NCI-H345 treated with DMSO at 0.1 percent for 48 hours (cell line): ENCODE results near the gene ZNF143.
"Not testable (repeated sequence)": the region's sequence is repeated elsewhere in the genome, so short reads cannot be mapped to it uniquely, and the experiment has no call there.

Experiments
- DNase-seq: peaks from one replicate; lab custom pipeline; 2025; ENCODE audit not compliant: unreplicated experiment; lab: John Stamatoyannopoulos, UW

Gene ZNF143

DNA sequence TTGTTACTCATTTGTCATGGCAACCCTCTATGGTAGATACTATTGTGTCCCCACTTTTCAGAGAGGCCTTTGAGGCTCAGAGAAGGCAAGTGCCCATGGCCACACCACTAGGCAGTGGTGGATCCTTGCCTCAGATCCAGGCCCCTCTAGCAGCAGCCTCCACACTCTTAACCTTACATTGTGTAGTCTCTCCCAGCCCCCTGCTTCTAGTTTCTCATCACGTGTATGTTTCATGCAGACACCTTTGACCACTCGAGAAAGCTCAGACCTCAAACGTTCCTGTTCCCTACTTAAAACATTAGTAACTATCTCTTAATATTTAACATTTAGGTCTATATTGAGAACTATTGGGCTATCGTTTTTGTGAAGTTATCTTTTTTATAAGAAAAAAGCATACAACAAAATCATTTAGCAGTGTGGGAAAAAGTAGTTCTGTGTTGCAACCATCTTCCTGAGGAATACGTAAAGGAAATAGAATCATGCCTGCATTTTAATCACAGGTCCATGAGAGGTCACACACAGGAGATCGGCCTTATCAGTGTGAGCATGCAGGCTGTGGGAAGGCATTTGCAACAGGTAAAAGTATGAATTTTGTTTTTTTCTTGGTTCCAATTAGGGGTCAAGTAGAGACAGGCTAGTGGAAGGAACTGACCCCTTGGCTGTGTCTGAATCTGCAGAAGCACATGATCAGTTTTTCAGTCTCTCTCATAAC is 35.1 kb downstream of the ZNF143 start:
- DNase-seq = no peak

DNA sequence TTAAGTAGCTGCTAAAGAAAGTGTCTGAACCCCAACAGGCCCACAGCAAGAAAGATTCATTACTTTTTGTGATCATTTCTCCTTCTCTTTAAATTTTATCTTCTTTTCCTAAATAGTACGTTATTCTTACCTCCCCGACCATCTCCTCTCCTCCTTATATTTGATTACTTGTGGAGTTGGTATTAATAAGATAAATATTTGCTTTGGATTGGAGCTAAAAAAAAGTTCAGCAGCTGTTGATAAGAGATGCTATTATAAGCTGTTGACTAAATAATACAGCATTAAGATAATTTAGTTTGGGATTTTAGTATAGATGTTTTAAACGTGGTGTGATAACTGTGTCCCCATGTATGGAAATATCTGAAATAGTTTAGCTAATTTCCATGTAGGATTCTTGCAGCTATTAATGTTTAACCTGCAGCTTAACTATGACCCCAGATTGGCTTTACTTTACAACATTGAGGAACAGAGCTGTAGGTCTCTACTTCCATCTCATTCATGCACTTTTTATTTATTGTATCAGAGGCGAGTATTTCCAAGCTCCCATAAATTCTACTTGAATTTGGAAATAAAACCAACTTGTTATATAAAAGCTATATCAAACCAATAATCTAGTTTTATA is 37.8 kb downstream of the ZNF143 start:
- DNase-seq = no peak

DNA sequence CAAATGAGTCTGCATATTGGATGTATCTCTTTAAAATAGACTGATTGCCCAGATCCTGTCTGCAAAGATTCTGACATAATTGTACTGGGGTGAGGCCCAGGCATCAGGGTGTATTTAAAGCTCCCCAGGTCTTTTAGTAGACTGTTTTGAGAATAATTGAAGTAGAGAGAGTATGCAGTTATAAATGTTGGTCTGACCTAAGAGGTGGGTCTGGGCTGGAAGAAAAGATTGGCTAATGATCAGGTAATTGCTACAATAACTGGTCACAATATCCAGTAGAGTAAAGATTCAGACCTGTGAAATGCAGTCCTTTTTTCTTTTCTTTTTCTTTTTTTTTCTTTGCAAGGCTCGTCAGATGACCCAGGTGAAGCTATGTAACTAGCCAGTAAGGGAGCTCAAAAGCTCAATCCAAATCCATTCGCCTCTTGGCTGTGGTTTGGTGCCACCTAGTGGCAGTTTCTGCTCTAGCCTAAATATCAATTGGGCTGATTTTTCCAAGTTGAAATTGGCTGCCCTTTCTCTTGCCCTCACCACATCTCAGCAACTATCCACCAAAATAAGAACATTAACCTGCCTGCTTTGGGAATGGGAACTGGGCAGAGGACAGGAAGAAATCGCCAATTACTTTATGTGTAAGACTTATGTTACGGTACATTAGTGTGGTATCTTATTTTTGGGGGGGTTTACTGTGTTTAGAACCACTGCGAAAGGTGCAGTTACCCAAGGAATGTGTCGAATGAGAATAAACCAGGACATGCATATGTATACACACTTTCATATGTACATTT is 45.9 kb downstream of the ZNF143 start:
- peak; percentile 46 for DNase-seq

DNA sequence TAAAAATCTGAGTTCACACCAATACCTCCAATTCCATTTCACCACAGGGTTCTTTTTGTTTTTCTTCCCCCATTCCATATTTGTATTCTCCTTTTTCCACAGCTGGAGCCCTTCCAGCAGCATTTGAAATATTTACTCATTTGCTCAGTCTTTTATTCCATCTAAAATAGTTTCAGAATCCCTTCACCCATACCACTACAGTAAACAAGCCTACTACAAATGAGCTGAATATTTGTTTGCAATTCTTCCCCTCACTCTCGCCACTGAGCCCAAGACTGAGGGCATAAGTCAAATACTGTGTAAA is 46.4 kb downstream of the ZNF143 start:
- DNase-seq = no peak

DNA sequence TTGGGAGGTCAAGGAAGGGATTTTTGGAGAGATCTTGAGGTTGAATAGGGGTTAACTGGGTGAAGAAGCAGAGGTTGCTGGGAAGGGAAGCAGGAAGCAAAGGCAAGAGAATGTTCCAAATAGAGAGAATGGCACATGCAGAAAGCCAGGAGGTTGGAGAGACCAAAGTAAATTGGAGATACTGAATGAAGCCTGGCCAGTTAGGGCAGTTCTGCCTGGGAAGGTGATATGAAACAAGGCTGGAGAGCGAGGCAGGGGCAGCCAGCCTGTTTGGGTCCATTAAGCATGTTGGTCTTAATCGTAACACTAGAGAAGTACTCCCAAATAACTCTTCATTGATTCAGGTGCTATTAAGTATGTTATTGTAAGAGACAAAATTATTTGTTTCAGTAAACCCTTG is 48.2 kb downstream of the ZNF143 start:
- DNase-seq = no peak

DNA sequence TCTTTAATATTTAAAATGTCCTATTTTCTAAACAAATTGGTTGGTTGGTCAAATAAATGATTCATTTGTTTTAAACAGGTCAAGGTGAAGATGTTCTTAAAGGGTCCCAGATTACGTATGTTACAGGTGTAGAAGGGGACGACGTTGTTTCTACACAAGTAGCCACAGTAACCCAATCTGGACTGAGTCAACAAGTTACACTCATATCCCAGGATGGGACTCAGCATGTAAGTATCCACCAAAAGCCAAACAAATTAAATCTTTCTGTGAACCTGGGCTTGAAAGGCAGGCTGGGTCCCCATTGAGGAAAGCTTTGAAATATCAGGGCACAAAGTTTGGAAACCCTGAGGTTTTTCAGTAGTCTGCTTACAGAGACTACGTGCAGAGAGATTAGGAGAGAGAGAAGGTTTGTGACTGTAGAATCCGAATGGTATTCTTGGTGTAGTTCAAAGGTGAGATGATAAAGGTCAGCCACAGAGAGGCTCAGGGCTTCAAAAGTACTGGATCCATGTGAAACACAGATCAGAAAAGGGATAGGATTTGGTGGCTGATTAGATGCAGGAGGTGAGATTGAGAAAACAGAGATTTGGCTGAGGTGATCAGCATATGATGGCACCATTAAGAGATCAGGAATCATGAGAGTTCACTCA is 51.7 kb downstream of the ZNF143 start:
- no peak for DNase-seq

DNA sequence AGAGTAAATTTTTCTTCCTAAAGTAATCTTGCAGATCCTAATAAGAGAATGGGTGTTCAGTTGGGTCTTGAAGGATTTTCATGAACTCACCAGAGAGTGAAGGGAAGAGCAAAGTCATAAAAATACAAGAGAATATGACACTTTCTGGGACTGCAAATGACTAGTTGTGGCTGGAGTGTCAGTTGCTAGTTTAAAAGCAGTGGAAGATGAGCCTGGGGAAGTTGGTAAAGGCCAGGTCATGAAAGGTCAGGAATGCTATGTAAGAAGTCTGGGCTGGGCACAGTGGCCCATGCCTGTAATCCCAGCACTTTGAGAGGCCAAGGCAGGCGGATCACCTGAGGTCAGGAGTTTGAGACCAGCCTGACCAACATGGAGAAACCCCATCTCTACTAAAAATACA is 53.8 kb downstream of the ZNF143 start:
- DNase-seq = not testable (repeated sequence)

DNA sequence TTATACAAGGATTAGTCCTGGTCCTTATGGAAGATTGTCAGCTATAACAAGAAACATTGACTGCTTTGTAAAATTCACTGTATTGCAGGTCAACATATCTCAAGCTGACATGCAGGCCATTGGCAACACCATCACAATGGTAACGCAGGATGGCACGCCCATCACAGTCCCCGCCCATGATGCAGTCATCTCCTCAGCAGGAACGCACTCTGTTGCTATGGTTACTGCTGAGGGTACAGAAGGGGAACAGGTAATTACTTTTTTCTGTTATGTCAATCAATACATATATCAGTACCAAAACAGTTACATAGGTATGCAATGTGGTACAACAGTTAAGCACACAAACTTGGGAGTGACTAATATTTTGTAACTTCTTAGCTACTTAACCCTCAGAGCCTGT is 55.3 kb downstream of the ZNF143 start:
- no peak for DNase-seq

DNA sequence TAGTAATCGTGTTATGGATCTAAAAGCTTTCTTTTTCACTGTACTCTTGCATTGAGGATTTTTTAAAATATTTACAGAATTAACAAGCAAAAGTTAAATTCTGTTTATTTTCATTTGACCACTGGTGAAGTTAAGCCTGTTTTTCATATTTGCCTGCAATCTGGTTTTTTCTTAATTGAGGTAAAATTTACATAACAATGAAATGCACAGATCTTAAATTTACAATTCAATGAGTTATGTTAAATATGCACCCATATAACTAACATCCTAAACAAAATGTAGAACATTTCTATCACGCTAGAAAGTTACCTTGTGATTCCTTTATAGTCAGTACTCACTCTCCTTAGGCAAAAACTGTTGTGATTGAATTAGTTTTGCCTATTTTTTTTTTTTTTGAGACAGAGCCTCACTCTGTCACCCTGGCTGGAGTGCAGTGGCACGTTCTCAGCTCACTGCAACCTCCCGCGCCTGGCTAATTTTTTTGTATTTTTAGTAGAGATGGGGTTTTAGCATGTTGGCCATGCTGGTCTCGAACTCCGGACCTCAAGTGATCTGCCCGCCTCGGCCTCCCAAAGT is 58.1 kb downstream of the ZNF143 start:
- no peak for DNase-seq

DNA sequence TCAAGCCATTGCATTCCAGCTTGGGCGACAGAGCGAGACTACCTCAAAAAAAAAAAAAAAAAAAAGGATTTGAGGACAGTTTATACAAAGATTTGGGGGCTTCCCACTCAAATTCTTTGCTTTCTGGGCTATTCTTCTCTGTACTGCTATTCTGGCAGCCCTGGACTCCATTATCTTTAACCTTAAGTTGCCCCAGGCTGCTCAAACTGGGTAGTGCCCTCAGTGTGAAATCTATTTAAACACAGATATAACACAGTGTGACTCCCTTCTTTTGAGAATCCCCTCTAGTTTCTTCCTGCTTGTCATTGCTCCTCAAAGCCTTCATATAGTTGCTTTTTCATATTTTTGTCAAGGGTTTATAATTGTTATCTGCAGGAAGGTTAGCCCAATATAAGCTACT is 63.2 kb downstream of the ZNF143 start:
- DNase-seq = no peak

DNA sequence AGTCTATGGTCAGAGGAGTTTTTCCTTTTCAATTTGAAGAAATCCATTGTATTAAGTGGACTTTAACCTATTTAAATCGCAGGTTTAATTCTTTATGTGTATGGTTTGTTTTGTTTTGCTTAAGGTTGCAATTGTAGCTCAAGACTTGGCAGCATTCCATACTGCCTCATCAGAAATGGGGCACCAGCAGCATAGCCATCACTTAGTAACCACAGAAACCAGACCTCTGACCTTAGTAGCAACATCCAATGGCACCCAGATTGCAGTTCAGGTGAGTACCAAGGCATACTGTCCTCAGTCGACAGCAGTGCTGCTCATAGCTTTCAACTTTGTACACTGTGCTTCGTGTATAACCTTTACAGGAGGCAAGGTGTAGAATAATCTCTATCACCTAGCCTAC is 64.3 kb downstream of the ZNF143 start:
- no peak for DNase-seq

DNA sequence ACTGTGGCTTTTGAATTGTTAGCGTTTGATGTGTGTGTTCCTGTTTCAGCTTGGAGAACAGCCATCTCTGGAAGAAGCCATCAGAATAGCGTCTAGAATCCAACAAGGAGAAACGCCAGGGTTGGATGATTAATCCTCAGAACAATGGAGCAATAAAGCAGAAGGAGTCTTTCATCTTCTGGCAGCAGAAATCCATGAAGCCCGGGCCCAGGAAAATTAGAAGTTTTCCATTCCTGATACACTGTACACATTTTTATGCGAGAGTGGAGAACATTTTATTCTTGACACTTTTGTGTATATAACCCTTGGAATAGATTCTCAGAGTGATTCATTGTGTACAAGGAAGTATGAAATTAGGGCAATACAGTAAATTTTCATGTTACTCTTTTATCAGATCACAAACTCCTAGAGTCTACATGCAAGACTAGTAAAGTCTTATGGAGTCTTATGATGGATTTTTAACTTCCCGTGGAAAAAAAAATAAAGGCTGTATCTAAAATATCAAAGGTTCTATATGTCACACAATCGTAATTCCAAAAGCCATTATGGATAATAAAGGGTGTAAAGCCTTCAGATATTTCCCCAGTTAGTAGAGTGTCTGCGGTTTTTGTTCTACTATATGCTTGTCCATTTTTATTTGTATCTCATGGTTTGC is 66.8 kb downstream of the ZNF143 start:
- no peak for DNase-seq

DNA sequence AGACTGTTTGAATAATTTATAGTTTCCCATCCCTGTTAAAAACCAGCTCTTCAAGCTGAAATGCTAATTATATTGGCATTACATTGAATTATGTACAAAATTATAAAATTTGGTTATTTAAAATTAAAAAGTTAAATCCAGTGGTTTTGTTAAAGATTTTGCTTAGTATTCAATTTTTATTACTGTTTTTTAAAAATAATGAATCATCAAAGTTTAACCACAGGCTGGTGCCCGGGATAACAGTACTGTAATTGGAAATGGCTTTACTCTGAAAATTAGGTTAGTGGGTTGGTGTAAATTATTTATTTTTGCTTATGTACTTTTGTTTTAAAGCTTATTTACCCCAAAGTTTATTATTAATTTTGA is 67.3 kb downstream of the ZNF143 start:
- no peak for DNase-seq

DNA sequence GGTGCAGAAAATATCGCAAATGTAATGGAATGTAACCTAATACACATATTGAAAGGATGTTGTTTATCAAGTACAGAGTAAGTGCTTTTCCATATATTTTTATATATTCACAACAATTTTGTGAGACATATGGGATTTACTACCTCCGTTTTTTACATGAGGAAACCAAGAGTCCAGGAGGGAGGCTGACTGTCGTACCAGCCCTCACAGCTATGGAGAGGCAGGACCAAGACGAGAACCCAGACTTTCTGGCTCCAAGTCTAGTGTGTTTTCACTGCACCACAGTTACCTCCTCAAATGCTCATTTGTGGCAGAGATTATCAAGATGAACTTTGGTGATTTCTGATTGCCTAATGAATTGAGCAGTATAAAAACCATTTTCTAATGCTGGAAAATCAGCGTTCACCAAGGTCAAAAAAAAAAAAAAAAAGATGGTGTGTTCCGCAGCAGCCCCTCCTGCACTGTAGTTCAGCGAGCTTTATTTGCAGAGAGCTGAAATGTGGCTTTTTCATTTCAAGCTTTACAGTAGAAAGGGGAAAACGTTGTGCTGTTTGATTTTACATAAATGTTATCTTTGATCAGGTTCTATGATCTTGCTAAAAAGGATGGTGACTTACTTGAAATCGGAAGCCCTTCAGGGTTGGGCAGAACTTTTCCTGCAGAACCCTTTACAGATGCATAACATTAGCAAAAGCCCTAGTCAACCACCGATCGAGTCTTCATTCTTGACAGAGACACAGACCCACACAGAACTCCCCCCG is 67.9 kb downstream of the ZNF143 start:
- DNase-seq = no peak

DNA sequence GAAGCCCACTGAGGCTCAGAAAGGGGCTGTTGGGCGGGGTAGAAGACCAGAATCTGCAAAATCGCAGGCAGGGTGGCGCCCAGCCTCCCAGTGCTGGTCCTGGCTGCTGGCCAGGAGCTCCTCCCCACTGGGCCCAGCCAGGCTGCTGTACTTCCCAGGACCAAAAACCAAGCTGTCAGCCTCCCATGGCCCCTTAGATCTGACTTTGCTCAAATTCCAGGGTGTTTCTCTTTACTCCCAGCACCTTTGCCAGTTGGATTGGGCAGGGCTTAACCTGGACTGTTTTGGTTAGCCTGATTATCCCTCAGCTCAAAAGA is 68.5 kb downstream of the ZNF143 start:
- DNase-seq = no peak

DNA sequence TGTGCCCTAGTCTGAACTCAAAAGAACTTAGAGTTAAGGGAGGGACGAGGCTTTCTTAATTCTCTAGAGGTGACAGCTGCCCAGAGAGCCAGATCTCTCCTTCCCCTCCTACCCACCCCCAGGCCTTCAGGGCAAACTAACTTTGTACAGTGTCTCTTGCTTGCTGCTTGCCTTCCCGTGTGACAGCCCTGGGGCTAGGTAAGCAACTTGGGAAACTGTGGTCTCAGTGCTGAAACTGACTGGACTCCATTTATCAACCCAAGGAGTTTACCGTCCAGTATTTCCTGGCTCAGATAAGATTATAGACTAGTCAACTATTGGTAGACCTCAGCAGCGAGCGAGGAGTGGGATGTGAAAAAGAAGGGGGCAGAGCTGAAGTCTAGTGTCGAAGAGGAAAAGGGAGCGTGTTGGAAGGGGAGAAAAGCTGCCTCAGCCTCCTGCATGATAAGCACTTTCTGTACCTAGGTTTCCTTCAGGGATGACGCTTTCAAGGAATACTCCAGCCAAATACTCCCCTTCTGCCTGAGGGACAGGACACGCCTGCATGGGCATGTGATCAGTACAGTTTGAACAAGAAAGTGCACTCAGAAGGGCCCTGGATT is 69.3 kb downstream of the ZNF143 start:
- DNase-seq = no peak

DNA sequence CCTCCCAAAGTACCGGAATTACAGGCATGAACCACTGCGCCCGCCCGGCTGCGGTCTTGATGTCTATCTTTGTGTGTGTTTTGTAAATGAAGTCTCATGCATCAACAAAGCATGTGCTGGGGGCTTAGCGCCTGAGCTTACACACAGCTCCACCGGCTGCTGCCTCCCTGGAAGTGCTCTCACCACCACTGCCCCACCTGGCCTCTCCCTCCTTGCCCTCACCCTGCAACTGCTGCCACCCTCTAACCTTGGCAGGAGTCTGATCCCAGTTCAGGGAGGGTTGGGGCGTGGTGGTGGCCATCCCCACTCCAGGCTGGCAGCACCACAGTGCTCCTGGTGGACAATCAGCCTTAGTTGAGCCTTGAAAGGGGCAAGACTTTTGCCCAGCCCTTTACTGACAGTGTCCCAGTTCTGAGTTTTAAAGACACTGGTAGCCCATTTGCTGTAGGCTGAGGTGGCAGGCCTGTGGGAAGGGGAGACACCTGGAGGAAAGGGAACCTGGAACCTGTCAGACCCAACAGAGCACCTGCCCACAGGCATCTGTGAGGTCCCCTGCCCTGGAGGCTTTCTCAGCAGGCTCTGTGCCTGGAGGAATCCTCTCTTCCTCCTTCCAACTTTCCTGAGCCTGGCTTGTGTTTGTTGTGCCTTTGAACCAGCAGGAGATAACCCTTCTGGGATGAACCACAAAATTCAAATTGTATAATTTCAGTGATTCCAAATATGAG is 70.3 kb downstream of the ZNF143 start:
- no peak for DNase-seq

DNA sequence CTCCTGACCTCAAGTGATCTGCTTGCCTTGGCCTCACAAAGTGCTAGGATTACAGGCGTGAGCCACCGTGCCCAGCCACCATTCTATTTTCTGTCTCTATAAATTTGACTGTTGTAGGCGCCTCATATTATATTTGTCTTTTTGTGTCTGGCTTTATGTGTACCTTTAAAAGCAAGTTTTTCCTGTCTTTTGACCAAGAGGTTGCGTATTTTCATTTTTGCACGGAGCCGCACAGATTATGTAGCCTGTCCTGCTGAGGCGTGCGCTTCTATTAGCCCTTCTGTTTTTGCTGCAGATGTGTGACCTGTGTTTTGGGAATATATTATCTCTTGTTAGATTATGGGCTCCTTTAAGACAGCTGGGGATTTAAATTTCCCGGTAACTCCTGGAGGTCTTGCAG is 72.2 kb downstream of the ZNF143 start:
- DNase-seq = no peak

DNA sequence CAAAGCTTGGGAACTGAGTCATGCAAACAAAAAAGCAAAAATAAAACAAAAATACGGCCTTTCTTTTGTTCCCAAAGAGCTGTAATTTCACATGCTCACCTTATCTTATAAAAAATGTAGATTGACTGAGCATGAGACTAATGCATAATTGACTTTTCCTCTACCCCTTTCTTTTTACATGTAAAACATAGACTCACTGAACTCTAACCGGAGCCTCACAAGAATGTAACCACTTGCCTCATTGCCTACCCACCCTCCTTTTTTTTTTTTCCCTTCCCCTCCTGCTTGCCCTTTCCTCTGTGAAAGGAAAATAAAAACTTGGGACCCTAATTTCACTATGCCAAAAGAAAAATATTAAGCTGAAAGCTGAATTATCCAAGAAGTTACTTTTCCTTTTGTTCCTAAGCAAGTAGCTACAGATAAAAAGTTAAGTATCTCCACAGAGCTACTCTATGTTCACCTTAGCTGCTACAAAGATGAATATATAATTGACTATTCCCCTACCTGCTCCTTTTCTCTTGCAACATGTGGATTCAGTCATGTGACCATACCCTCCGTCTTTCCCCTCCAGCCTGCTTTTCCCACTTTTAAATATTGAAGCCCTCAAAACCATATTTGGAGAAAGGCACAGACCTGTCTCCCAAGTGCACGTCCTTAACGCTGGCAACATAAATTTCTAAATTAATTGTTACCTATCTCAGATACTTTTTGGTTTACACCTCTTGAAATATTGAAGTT is 73.1 kb downstream of the ZNF143 start:
- no peak for DNase-seq
